Psoas muscle (tissue), 8 donors: ENCODE data around the gene HS2ST1. TPM values are rescaled to one million over a fixed set of nuclear protein-coding genes. Genes with fewer than 3 reads are reported as not detected.

ENCODE experiments used
- ATAC-seq, 4 donors: fragments of 200-7000 bp; cut with Tn5 transposase; one replicate each; pipeline ENCODE4 v1.9.1; 2020; ENCODE audit warnings: moderate library complexity in 3 of 4, mild to moderate bottlenecking in 2 of 4
- DNase-seq, 2 donors: peaks; one replicate each; pipeline ENCODE4 v3.0.0-alpha.2; 2020
- H3K27ac ChIP-seq: fragments of 200-600 bp; one replicate; pipeline ENCODE4 v1.8.0; 2022
- H3K27me3 ChIP-seq, 3 donors: fragments of 200-600 bp in 1 of 3; one replicate each; pipeline versions ENCODE4 v1.6.1 to v1.8.0; 2013 to 2022; ENCODE audit warnings: low read length in 2 of 3, mild to moderate bottlenecking in 2 of 3, moderate library complexity in 1 of 3; ENCODE audit not compliant: insufficient read depth in 3 of 3
- H3K36me3 ChIP-seq, 2 donors: fragments of 200-600 bp in 1 of 2; one replicate each; pipeline versions ENCODE4 v1.6.1 to v1.8.0; 2013 to 2022; ENCODE audit warnings: low read depth in 1 of 2, mild to moderate bottlenecking in 1 of 2, moderate library complexity in 1 of 2; ENCODE audit not compliant: insufficient read depth in 1 of 2
- H3K4me1 ChIP-seq: fragments of 200-600 bp; one replicate; pipeline ENCODE4 v1.8.0; 2022
- H3K4me3 ChIP-seq: fragments of 200-600 bp; one replicate; pipeline ENCODE4 v1.8.0; 2022; ENCODE audit warnings: mild to moderate bottlenecking
- H3K9me3 ChIP-seq: fragments of 200-600 bp; one replicate; pipeline ENCODE4 v1.8.0; 2022
- CTCF ChIP-seq: fragments of 200-600 bp; IDR thresholded peaks from one replicate; pipeline ENCODE4 v1.8.0; 2022; ENCODE audit warnings: antibody characterized with exemption
- WGBS, 3 donors: extraction: QIAGEN DNeasy Blood & Tissue Kit; methylation state at CpG; one replicate each; pipeline versions ENCODE4 v1.1.6 to v1.1.7; 2013; 5-methylcytosine and 5-hydroxymethylcytosine counted together
- intact Hi-C, 2 donors: fragments of 100-400 bp; cut with DNase I; formaldehyde crosslinking; loops; one replicate each; pipeline versions ENCODE4 v1.11.0 to v1.14.2; 2022
- polyA plus RNA-seq, 3 donors: library from polyadenylated mRNA; stranded (reverse); fragments of 200-250 nt; gene quantifications; one replicate each; pipeline ENCODE4 v1.2.3, GENCODE V29; 2013
- total RNA-seq, 4 donors: library from RNA; stranded (reverse); fragmentation: NEBNext Ultra II Directional in 2 of 4; extraction: Animal tissue kit (Norgen Biotek cat#: 25700) in 2 of 4; gene quantifications; one replicate each; pipeline versions ENCODE4 v1.2.1 to v1.2.4, GENCODE V29; 2021 to 2023
- donor health status: healthy with polysubstance abuse.
- donor health status: DM: no; HTN: no; CAD: no; lungs with moderate emphysema.
- donor health status: Bipolar disorder and iron deficiency.
- donor health status: healthy.
- donor health status: DM: yes; HTN: yes; CAD: no.
- donor health status: DM: no; HTN: no; CAD: no.
- donor health status: DM: no; HTN: no; CAD: no.
- donor health status: DM: yes; HTN: yes; CAD: no.

HS2ST1 gene
- total and polyA plus RNA-seq, 7 donors: 3.3 to 12.0 (median 8.1) TPM

GRCh38 chr1:87155170-87155569 lies 240.7 kb downstream of the HS2ST1 start:
- ATAC-seq (no peak), DNase-seq (no peak)
- H3K9me3 ChIP-seq: no peaks in the 10 kb centered on the region
- intact Hi-C loops: no loop called here
- H3K27ac ChIP-seq: no peak overlapping the region
- H3K27me3 ChIP-seq: no peaks in the 10 kb centered on the region
- no peak for TF ChIP-seq CTCF
- no peak overlapping the region for H3K4me3 ChIP-seq
- H3K36me3 ChIP-seq: no peaks in the 10 kb centered on the region
- WGBS, 3 donors: 49 to 72% (median 55%) methylated on average over 6 of the region's 6 CpGs
- H3K4me1 ChIP-seq: no peaks in the 10 kb centered on the region

- H3K27ac ChIP-seq: no peak overlapping the region
- no peak for TF ChIP-seq CTCF
- no peak overlapping the region for H3K4me3 ChIP-seq
- ATAC-seq (no peak), DNase-seq (no peak)
- intact Hi-C loops: no loop called here
- no peaks in the 10 kb centered on the region for H3K27me3 ChIP-seq
- H3K9me3 ChIP-seq: no peaks in the 10 kb centered on the region
- no peaks in the 10 kb centered on the region for H3K4me1 ChIP-seq
- WGBS, 3 donors: 39 to 69% (median 40%) methylated on average over 9 of the region's 9 CpGs
- no peaks in the 10 kb centered on the region for H3K36me3 ChIP-seq
These were observed 241.2 kb downstream of the HS2ST1 start for GRCh38 chr1:87155648-87156047.

- ATAC-seq (no peak), DNase-seq (no peak)
- intact Hi-C loops: no loop called here
- H3K27ac ChIP-seq: no peak overlapping the region
- H3K27me3 ChIP-seq: no peaks in the 10 kb centered on the region
- H3K9me3 ChIP-seq: no peaks in the 10 kb centered on the region
- H3K4me3 ChIP-seq: no peak overlapping the region
- H3K4me1 ChIP-seq: no peaks in the 10 kb centered on the region
- 68 to 81% (median 76%) methylated on average over 6 of the region's 6 CpGs for WGBS, 3 donors
- H3K36me3 ChIP-seq: no peaks in the 10 kb centered on the region
- TF ChIP-seq CTCF: no peak
These were observed 241.7 kb downstream of the HS2ST1 start for GRCh38 chr1:87156124-87156523.

- H3K4me1 ChIP-seq: no peaks in the 10 kb centered on the region
- no peak for DNase-seq
- no peak overlapping the region for H3K4me3 ChIP-seq
These were observed 245.0 kb downstream of the HS2ST1 start for GRCh38 chr1:87159378-87159915.

More at GRCh38 chr1:87159378-87159915, 245.0 kb downstream of the HS2ST1 start:
- ATAC-seq: no peak
- Histone ChIP-seq H3K9me3 (no peaks in the 10 kb centered on the region), H3K36me3 (no peaks in the 10 kb centered on the region), H3K27ac (no peak overlapping the region), H3K27me3 (no peaks in the 10 kb centered on the region)
- no peak for TF ChIP-seq CTCF
- 93 to 95% (median 93%) methylated on average over 6 of the region's 6 CpGs for WGBS, 3 donors
- intact Hi-C loops: no loop called here

Other genes with a start within 250 kb of the HS2ST1 start
- gene SH3GLB1, start 210.1 kb upstream of the HS2ST1 start, total RNA-seq: 100 to 1,000 TPM; 158 to 315 (median 198) TPM
- gene SH3GLB1, start 210.1 kb upstream of the HS2ST1 start, polyA plus RNA-seq: 100 to 1,000 TPM in 1 of 3 donors, 10 to 100 TPM in 2; 68.8 to 124 (median 81.4) TPM
- 10 to 100 TPM; 56.4 to 67.6 (median 61.0) TPM for gene SELENOF, start 509 bp upstream of the HS2ST1 start, total RNA-seq
- gene SELENOF, start 509 bp upstream of the HS2ST1 start, polyA plus RNA-seq: 10 to 100 TPM; 56.2 to 91.4 (median 75.2) TPM